K562 (cell line): ENCODE measurements around the gene TRIO.

Experiments
- CAMTA2 ChIP-seq: fragments of 250-450 bp; sonication (Bioruptor Pico); conservative IDR thresholded peaks from 2 replicates; pipeline ENCODE4 v1.5.1; 2022
- CTCF ChIP-seq, 3 experiments: IDR thresholded peaks in 2 of 3; conservative IDR thresholded peaks in 1 of 3; 2 replicates each; pipeline ENCODE4 v1.5.1; 2011 to 2012; ENCODE audit warnings: low read length in 3 of 3, mild to moderate bottlenecking in 3 of 3, control low read depth in 2 of 3, improper control_type of control experiment in 1 of 3, inconsistent platforms in 1 of 3, low read depth in 1 of 3, mixed read lengths in 1 of 3, moderate library complexity in 1 of 3; ENCODE audit not compliant: insufficient read depth in 2 of 3
- HDAC6 ChIP-seq: IDR thresholded peaks from 2 replicates; pipeline ENCODE4 v1.6.1; 2012; ENCODE audit warnings: low read depth, mild to moderate bottlenecking, control low read depth, inconsistent platforms, low read length, moderate library complexity
- MBD1 ChIP-seq: fragments of 250-450 bp; sonication (Bioruptor Pico); IDR thresholded peaks from 2 replicates; pipeline ENCODE4 v1.8.0; 2022; ENCODE audit warnings: inconsistent platforms
- PRPF4 ChIP-seq: fragments of 200-400 bp; formaldehyde crosslinking; IDR thresholded peaks from one replicate; pipeline ENCODE4 v1.6.1; 2017; ENCODE audit warnings: low read length, low read depth, mild to moderate bottlenecking; ENCODE audit not compliant: insufficient read depth, poor library complexity, severe bottlenecking
- RFX5 ChIP-seq: IDR thresholded peaks from 2 replicates; pipeline ENCODE4 v1.6.1; 2011; ENCODE audit warnings: low read depth, mild to moderate bottlenecking, improper control_type of control experiment, low read length
- ZBTB40 ChIP-seq, 2 experiments: fragments of 450-650 bp in 1 of 2; sonication (generic) in 1 of 2; formaldehyde crosslinking in 1 of 2; IDR thresholded peaks; 2 replicates each; pipeline versions ENCODE4 v1.7.1 to v1.9.0; 2016 to 2022; ENCODE audit warnings: inconsistent platforms in 1 of 2, mild to moderate bottlenecking in 1 of 2, missing genetic modification reagents in 1 of 2

- no peak for TF ChIP-seq MBD1 (CRISPR knock-in tag)
- no peak for TF ChIP-seq CAMTA2 (CRISPR knock-in tag)
- no peak for TF ChIP-seq ZBTB40 (IDR thresholded peaks at IDR 0.05)
- TF ChIP-seq ZBTB40 (CRISPR knock-in tag; IDR thresholded peaks at IDR 0.05), result no peak
- no peak for TF ChIP-seq HDAC6
- no peak for TF ChIP-seq RFX5
- no peak for TF ChIP-seq CTCF (IDR thresholded peaks at IDR 0.05 in 2 of 3, conservative IDR thresholded peaks at IDR 0.05 in 1 of 3; ENCODE audit: insufficient read depth in 2 of 3, low read depth in 1 of 3, low read length in 3 of 3)
- TF ChIP-seq PRPF4, result no peak
Observed at GRCh38 chr5:14185326-14186058, 42.4 kb downstream of the TRIO start.
